HEK293 (cell line): ENCODE measurements around the gene CNTRL.
A peak's percentile ranks its signal among the peaks of the same experiment; 100 is the strongest.

ENCODE experiments used
- CTCF ChIA-PET: fragments of 350-600 bp; formaldehyde crosslinking; extraction: SDS; loops from one replicate; lab custom pipeline; 2021; ENCODE audit warnings: antibody characterized with exemption; lab: Yijun Ruan, JAX
- POLR2A ChIA-PET: fragments of 300-600 bp; formaldehyde crosslinking; extraction: SDS; loops from one replicate; lab custom pipeline; 2020; ENCODE audit warnings: antibody characterized with exemption, inconsistent platforms; lab: Yijun Ruan, JAX
- H3K27ac ChIP-seq: fragments of 200-500 bp; sonication (Bioruptor generic); 2 replicates; pipeline ENCODE4 v1.5.1; 2014; ENCODE audit warnings: low read depth, low read length, control low read depth, inconsistent platforms; ENCODE audit errors: extremely low read depth
- H3K36me3 ChIP-seq, 2 experiments: fragments of 200-500 bp in 1 of 2; sonication (Bioruptor generic) in 1 of 2; 1 replicate in 1 of 2; 2 replicates in 1 of 2; pipeline ENCODE4 v1.5.1; 2014 to 2017; ENCODE audit warnings: inconsistent platforms in 2 of 2, low read length in 2 of 2; ENCODE audit not compliant: control insufficient read depth in 2 of 2, insufficient read depth in 1 of 2
- H3K4me1 ChIP-seq: fragments of 200-500 bp; sonication (Bioruptor generic); 2 replicates; pipeline ENCODE4 v1.5.1; 2014; ENCODE audit warnings: mild to moderate bottlenecking, low read length, inconsistent platforms; ENCODE audit not compliant: control insufficient read depth, insufficient read depth
- H3K4me3 ChIP-seq: 2 replicates; pipeline ENCODE4 v1.5.1; 2011; ENCODE audit warnings: low read depth, mild to moderate bottlenecking, control low read depth, low read length, moderate library complexity
- H3K9me3 ChIP-seq: fragments of 200-500 bp; sonication (Bioruptor generic); 2 replicates; pipeline ENCODE4 v1.5.1; 2014; ENCODE audit warnings: low read depth, low read length, inconsistent platforms; ENCODE audit not compliant: control insufficient read depth, insufficient read depth
- BCL6B ChIP-seq: fragments of 450-650 bp; formaldehyde crosslinking; IDR thresholded peaks from 2 replicates; pipeline ENCODE4 v1.5.1; 2017; ENCODE audit warnings: missing biosample characterization, missing genetic modification characterization
- EGR2 ChIP-seq: fragments of 450-650 bp; formaldehyde crosslinking; IDR thresholded peaks from 2 replicates; pipeline ENCODE4 v1.5.1; 2016; ENCODE audit warnings: low read depth, missing biosample characterization, missing genetic modification characterization
- FEZF1 ChIP-seq: fragments of 450-650 bp; formaldehyde crosslinking; IDR thresholded peaks from 2 replicates; pipeline ENCODE4 v1.5.1; 2016; ENCODE audit warnings: missing biosample characterization, missing genetic modification characterization
- KLF8 ChIP-seq: fragments of 450-650 bp; formaldehyde crosslinking; IDR thresholded peaks from 2 replicates; pipeline ENCODE4 v1.5.1; 2016; ENCODE audit warnings: missing biosample characterization, missing genetic modification characterization
- PRDM6 ChIP-seq: fragments of 450-650 bp; formaldehyde crosslinking; IDR thresholded peaks from 2 replicates; pipeline ENCODE4 v1.5.1; 2017; ENCODE audit warnings: missing biosample characterization, missing genetic modification characterization
- ZNF132 ChIP-seq: fragments of 450-650 bp; formaldehyde crosslinking; IDR thresholded peaks from 2 replicates; pipeline ENCODE4 v1.5.1; 2017; ENCODE audit warnings: missing biosample characterization, missing genetic modification characterization, borderline replicate concordance
- ZNF157 ChIP-seq: fragments of 450-650 bp; formaldehyde crosslinking; IDR thresholded peaks from 2 replicates; pipeline ENCODE4 v1.5.1; 2016; ENCODE audit warnings: missing biosample characterization, missing genetic modification characterization
- ZNF23 ChIP-seq: fragments of 450-650 bp; formaldehyde crosslinking; IDR thresholded peaks from 2 replicates; pipeline ENCODE4 v1.5.1; 2016; ENCODE audit warnings: missing biosample characterization, missing genetic modification characterization, borderline replicate concordance
- ZNF239 ChIP-seq: fragments of 450-650 bp; formaldehyde crosslinking; IDR thresholded peaks from 2 replicates; pipeline ENCODE4 v1.5.1; 2016; ENCODE audit warnings: missing biosample characterization, missing genetic modification characterization
- ZNF24 ChIP-seq: fragments of 450-650 bp; formaldehyde crosslinking; IDR thresholded peaks from 2 replicates; pipeline ENCODE4 v1.5.1; 2016; ENCODE audit warnings: missing biosample characterization, missing genetic modification characterization
- ZNF266 ChIP-seq: fragments of 450-650 bp; formaldehyde crosslinking; IDR thresholded peaks from 2 replicates; pipeline ENCODE4 v1.5.1; 2016; ENCODE audit warnings: missing biosample characterization, missing genetic modification characterization, low read depth
- ZNF501 ChIP-seq: fragments of 450-650 bp; formaldehyde crosslinking; IDR thresholded peaks from 2 replicates; pipeline ENCODE4 v1.5.1; 2016; ENCODE audit warnings: missing biosample characterization, missing genetic modification characterization
- TF ChIP-seq, protein P1 (sequence below): fragments of 450-650 bp; formaldehyde crosslinking; conservative IDR thresholded peaks from 2 replicates; pipeline ENCODE4 v1.5.1; 2016; ENCODE audit warnings: low read depth, missing biosample characterization, missing genetic modification characterization
- TF ChIP-seq, protein P2 (sequence below): fragments of 450-650 bp; formaldehyde crosslinking; IDR thresholded peaks from 2 replicates; pipeline ENCODE4 v1.5.1; 2016; ENCODE audit warnings: missing biosample characterization, missing genetic modification characterization

CNTRL gene

DNA sequence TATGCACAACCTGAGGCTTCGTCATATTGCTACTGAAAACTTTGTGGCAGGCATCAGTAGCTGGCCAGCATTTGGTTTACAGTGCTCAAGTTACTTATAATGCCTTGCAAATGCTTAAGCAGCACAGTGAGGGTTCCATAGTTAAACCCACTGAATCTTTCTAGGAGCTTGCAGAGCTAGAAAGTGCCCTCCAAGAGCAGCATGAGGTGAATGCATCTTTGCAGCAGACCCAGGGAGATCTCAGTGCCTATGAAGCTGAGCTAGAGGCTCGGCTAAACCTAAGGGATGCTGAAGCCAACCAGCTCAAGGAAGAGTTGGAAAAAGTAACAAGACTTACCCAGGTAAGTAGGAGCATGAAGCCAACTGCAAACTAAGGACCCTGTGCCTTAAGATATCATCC lies 60.9 kb downstream of the CNTRL start (continued):
- no peak for TF ChIP-seq KLF8
- no peak for TF ChIP-seq ZNF132
- TF ChIP-seq ZNF266 (tag by site-specific recombination): no peak
- TF ChIP-seq ZNF23 (tag by site-specific recombination): no peak
- TF ChIP-seq ZNF239 (tag by site-specific recombination): no peak
- TF ChIP-seq ZNF24 (tag by site-specific recombination): no peak
- TF ChIP-seq ZNF501: no peak

- H3K4me3 ChIP-seq: no peak overlapping the region
- ChIA-PET POLR2A (interaction anchor here (0.6 kb wide), 1 partner anchor 394 kb away, joined by 5 read pairs; no protein-coding TSS in a partner anchor), CTCF (interaction anchor here (0.6 kb wide), 1 partner anchor 301 kb away, joined by 3 read pairs; no protein-coding TSS in a partner anchor)
- H3K27ac ChIP-seq: no peak overlapping the region
- peaks cover 6% of the 10 kb centered on the region; the same call in 1 of the 2 replicates for H3K4me1 ChIP-seq
- H3K36me3 ChIP-seq: peaks cover 6 to 52% of the 10 kb centered on the region in 2 experiments; a peak in 2 of 3 replicates
- no peaks in the 10 kb centered on the region for H3K9me3 ChIP-seq
- TF ChIP-seq ZNF157 (tag by site-specific recombination): no peak
These were observed 63.8 kb downstream of the CNTRL start for GRCh38 chr9:121138561-121138960.

DNA sequence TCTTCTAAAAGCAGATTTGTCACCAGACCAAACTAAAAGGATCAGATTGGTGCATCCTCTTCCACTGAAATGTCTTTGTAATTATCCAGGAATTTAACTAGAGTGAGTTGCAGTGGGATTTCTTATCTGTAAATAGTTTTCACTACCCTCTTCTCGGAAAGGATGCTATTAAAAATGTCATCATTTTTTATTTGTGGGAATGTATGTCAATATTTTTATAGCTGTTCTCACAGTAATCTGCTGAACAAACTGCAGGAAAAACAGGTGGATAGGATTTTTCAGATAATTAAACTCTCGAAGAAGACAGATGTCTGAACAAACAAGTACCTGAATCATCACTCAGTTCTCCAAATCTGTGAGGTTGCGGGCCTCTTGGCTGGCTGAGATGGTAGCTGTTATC lies 64.2 kb downstream of the CNTRL start:
- Histone ChIP-seq H3K4me1 (peaks cover 6% of the 10 kb centered on the region; the same call in 1 of the 2 replicates), H3K9me3 (no peaks in the 10 kb centered on the region), H3K4me3 (no peak overlapping the region), H3K27ac (no peak overlapping the region), H3K36me3 (peaks cover 6 to 56% of the 10 kb centered on the region in 2 experiments; a peak in 2 of 3 replicates)
- CTCF ChIA-PET: interaction anchor here (0.9 to 1.1 kb wide), 2 partner anchors 12 to 31 kb away, joined by 3 read pairs; no protein-coding TSS in a partner anchor
- POLR2A ChIA-PET: interaction anchor here (0.5 kb wide), 1 partner anchor 299 kb away, joined by 7 read pairs; no protein-coding TSS in a partner anchor
- TF ChIP-seq EGR2 (tag by site-specific recombination): no peak
- TF ChIP-seq FEZF1 (tag by site-specific recombination): peak; percentile 52; the same call in 1 of the 2 replicates
- TF ChIP-seq BCL6B (tag by site-specific recombination): peak; percentile 69
- TF ChIP-seq, protein P1, sequence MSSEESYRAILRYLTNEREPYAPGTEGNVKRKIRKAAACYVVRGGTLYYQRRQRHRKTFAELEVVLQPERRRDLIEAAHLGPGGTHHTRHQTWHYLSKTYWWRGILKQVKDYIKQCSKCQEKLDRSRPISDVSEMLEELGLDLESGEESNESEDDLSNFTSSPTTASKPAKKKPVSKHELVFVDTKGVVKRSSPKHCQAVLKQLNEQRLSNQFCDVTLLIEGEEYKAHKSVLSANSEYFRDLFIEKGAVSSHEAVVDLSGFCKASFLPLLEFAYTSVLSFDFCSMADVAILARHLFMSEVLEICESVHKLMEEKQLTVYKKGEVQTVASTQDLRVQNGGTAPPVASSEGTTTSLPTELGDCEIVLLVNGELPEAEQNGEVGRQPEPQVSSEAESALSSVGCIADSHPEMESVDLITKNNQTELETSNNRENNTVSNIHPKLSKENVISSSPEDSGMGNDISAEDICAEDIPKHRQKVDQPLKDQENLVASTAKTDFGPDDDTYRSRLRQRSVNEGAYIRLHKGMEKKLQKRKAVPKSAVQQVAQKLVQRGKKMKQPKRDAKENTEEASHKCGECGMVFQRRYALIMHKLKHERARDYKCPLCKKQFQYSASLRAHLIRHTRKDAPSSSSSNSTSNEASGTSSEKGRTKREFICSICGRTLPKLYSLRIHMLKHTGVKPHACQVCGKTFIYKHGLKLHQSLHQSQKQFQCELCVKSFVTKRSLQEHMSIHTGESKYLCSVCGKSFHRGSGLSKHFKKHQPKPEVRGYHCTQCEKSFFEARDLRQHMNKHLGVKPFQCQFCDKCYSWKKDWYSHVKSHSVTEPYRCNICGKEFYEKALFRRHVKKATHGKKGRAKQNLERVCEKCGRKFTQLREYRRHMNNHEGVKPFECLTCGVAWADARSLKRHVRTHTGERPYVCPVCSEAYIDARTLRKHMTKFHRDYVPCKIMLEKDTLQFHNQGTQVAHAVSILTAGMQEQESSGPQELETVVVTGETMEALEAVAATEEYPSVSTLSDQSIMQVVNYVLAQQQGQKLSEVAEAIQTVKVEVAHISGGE (tag by site-specific recombination): no peak
- no peak for TF ChIP-seq KLF8
- TF ChIP-seq PRDM6 (tag by site-specific recombination): peak; percentile 66
- TF ChIP-seq, protein P2, sequence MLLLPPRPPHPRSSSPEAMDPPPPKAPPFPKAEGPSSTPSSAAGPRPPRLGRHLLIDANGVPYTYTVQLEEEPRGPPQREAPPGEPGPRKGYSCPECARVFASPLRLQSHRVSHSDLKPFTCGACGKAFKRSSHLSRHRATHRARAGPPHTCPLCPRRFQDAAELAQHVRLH (tag by site-specific recombination): 0 out of 2 replicates have a peak, but pooled peaks have one; percentile 13
